Posterior vena cava (tissue), 2 donors: ENCODE results near the gene AOPEP. TPM values are rescaled to one million over a fixed set of nuclear protein-coding genes. Genes with fewer than 3 reads are reported as not detected.
"Not testable (repeated sequence)": the region's sequence is repeated elsewhere in the genome, so short reads cannot be mapped to it uniquely, and the experiment has no call there.

Experiments
- DNase-seq: peaks from one replicate; pipeline ENCODE4 v3.0.0-alpha.2; 2020; ENCODE audit warnings: low spot score
- intact Hi-C, 2 donors: fragments of 100-400 bp; cut with DNase I; formaldehyde crosslinking; loops; one replicate each; pipeline versions ENCODE4 v1.14.1 to v1.14.2; 2022 to 2023
- total RNA-seq, 2 donors: library from RNA; stranded (reverse); fragmentation: NEBNext Ultra II Directional; extraction: Animal tissue kit (Norgen Biotek cat#: 25700); gene quantifications; one replicate each; pipeline ENCODE4 v1.2.1, GENCODE V29; 2021
- donor health status: DM: yes; HTN: yes; CAD: no.
- donor health status: DM: yes; HTN: yes; CAD: no.

Gene AOPEP
- total RNA-seq, 2 donors from 2014 or later = 124 to 138 TPM

GRCh38 chr9:94825611-94825958, 99.1 kb downstream of the AOPEP start:
- intact Hi-C loops = no loop called here
- DNase-seq = no peak

- intact Hi-C loops = no loop called here
- DNase-seq = no peak
These were observed 99.5 kb downstream of the AOPEP start for GRCh38 chr9:94826044-94826443.

- intact Hi-C loops = no loop called here
These were observed 100.3 kb downstream of the AOPEP start for GRCh38 chr9:94826644-94827410.

GRCh38 chr9:94827584-94828304, 101.2 kb downstream of the AOPEP start:
- intact Hi-C loops = no loop called here
- DNase-seq = no peak

More at GRCh38 chr9:94826644-94827410, 100.3 kb downstream of the AOPEP start:
- no peak for DNase-seq

- intact Hi-C loops = no loop called here
- no peak for DNase-seq
These were observed 103.0 kb downstream of the AOPEP start for GRCh38 chr9:94829380-94830070.

GRCh38 chr9:94830071-94830604, 103.6 kb downstream of the AOPEP start:
- DNase-seq, intact Hi-C loops: not testable (repeated sequence)

- intact Hi-C loops = no loop called here
- no peak for DNase-seq
These were observed 107.3 kb downstream of the AOPEP start for GRCh38 chr9:94833802-94834201.

- intact Hi-C loops = no loop called here
- no peak for DNase-seq
These were observed 110.9 kb downstream of the AOPEP start for GRCh38 chr9:94837404-94837803.

GRCh38 chr9:94839398-94839797, 112.9 kb downstream of the AOPEP start:
- intact Hi-C loops = no loop called here
- no peak for DNase-seq

- intact Hi-C loops = no loop called here
- no peak for DNase-seq
These were observed 114.2 kb downstream of the AOPEP start for GRCh38 chr9:94840738-94841137.

GRCh38 chr9:94843134-94843533, 116.6 kb downstream of the AOPEP start:
- intact Hi-C loops = no loop called here
- no peak for DNase-seq

GRCh38 chr9:94846739-94847138, 120.2 kb downstream of the AOPEP start:
- intact Hi-C loops = no loop called here

GRCh38 chr9:94847486-94847885, 121.0 kb downstream of the AOPEP start:
- intact Hi-C loops = no loop called here
- DNase-seq = no peak

More at GRCh38 chr9:94846739-94847138, 120.2 kb downstream of the AOPEP start:
- DNase-seq = no peak

GRCh38 chr9:94848791-94849190, 122.3 kb downstream of the AOPEP start:
- DNase-seq, intact Hi-C loops: not testable (repeated sequence)

- intact Hi-C loops = loop anchor here in 1 of 2 donors (5.0 kb wide), 1 partner anchor 33 kb away; no protein-coding TSS in a partner anchor
- no peak for DNase-seq
These were observed 124.3 kb downstream of the AOPEP start for GRCh38 chr9:94850540-94851434.

GRCh38 chr9:94851467-94851866, 125.0 kb downstream of the AOPEP start:
- DNase-seq = no peak
- intact Hi-C loops = loop anchor here in 1 of 2 donors (5.0 kb wide), 1 partner anchor 34 kb away; no protein-coding TSS in a partner anchor

GRCh38 chr9:94851892-94852291, 125.4 kb downstream of the AOPEP start:
- intact Hi-C loops = loop anchor here in 1 of 2 donors (5.0 kb wide), 1 partner anchor 35 kb away; no protein-coding TSS in a partner anchor
- DNase-seq = no peak

- no peak for DNase-seq
- intact Hi-C loops = loop anchor here in 1 of 2 donors (5.0 kb wide), 1 partner anchor 35 kb away; no protein-coding TSS in a partner anchor
These were observed 125.9 kb downstream of the AOPEP start for GRCh38 chr9:94852373-94852772.
